Measurements from ENCODE around the gene TMEM161B.

GRCh38 chr5:88150747-88151146 lies 117.9 kb downstream of the TMEM161B start:
- TF ChIP-seq, protein P1, sequence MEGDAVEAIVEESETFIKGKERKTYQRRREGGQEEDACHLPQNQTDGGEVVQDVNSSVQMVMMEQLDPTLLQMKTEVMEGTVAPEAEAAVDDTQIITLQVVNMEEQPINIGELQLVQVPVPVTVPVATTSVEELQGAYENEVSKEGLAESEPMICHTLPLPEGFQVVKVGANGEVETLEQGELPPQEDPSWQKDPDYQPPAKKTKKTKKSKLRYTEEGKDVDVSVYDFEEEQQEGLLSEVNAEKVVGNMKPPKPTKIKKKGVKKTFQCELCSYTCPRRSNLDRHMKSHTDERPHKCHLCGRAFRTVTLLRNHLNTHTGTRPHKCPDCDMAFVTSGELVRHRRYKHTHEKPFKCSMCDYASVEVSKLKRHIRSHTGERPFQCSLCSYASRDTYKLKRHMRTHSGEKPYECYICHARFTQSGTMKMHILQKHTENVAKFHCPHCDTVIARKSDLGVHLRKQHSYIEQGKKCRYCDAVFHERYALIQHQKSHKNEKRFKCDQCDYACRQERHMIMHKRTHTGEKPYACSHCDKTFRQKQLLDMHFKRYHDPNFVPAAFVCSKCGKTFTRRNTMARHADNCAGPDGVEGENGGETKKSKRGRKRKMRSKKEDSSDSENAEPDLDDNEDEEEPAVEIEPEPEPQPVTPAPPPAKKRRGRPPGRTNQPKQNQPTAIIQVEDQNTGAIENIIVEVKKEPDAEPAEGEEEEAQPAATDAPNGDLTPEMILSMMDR (IDR thresholded peaks at IDR 0.05 in 8 of 11, conservative IDR thresholded peaks at IDR 0.05 in 3 of 11) = no peak
- TF ChIP-seq POLR2A (IDR thresholded peaks at IDR 0.05) = no peak
- TF ChIP-seq POLR2AphosphoS5 (IDR thresholded peaks at IDR 0.05) = no peak

All from spleen (tissue), 7 donors.